Measurements from ENCODE around the gene LAMB2.

The LAMB2 gene

GRCh38 chr3:49108346-49108745 is 24.5 kb downstream of the LAMB2 start:
- no peak for DNase-seq (ENCODE audit: low read depth in 1 of 2, low spot score in 1 of 2)
- no peak for TF ChIP-seq POLR2AphosphoS5 (IDR thresholded peaks at IDR 0.05; ENCODE audit: low read depth)
- no peak for TF ChIP-seq REST (IDR thresholded peaks at IDR 0.05; ENCODE audit: insufficient replicate concordance, low read depth)
- no peak for TF ChIP-seq GABPA (IDR thresholded peaks at IDR 0.05; ENCODE audit: low read depth)
- no peak for TF ChIP-seq SPI1 (IDR thresholded peaks at IDR 0.05; ENCODE audit: borderline replicate concordance, low read depth)
- H3K27ac ChIP-seq (replicated peaks): no peak overlapping the region
- H3K27me3 ChIP-seq (ENCODE audit: insufficient read depth, poor library complexity, severe bottlenecking): no peaks in the 10 kb centered on the region
- no peak overlapping the region for H3K4me3 ChIP-seq (replicated peaks; ENCODE audit: insufficient read depth, low read length)

GRCh38 chr3:49104427-49105291 is 28.2 kb downstream of the LAMB2 start, which contains the start of gene QARS1:
TSS of gene QARS1 (minus strand) at chr3:49104757. CDS start at chr3:49104733, 24 bp downstream.
- Histone ChIP-seq H3K27ac (replicated peaks) (peak within 1 kb of the TSS; percentile 92), H3K4me3 (replicated peaks; ENCODE audit: insufficient read depth, low read length) (peak within 1 kb of the TSS; percentile 85)

GRCh38 chr3:49104052-49104426 is 28.8 kb downstream of the LAMB2 start:
- Histone ChIP-seq H3K4me3 (replicated peaks; ENCODE audit: insufficient read depth, low read length) (peak overlapping the region; percentile 85), H3K27me3 (ENCODE audit: insufficient read depth, poor library complexity, severe bottlenecking) (no peaks in the 10 kb centered on the region), H3K27ac (replicated peaks) (peak overlapping the region; percentile 92)
- TF ChIP-seq SPI1 (IDR thresholded peaks at IDR 0.05; ENCODE audit: borderline replicate concordance, low read depth): no peak
- TF ChIP-seq POLR2AphosphoS5 (IDR thresholded peaks at IDR 0.05; ENCODE audit: low read depth): no peak
- TF ChIP-seq GABPA (IDR thresholded peaks at IDR 0.05; ENCODE audit: low read depth): no peak
- TF ChIP-seq CTCF (IDR thresholded peaks at IDR 0.05; ENCODE audit: insufficient read depth, low read length): no peak
- TF ChIP-seq REST (IDR thresholded peaks at IDR 0.05; ENCODE audit: insufficient replicate concordance, low read depth): no peak
- no peak for DNase-seq (ENCODE audit: low read depth in 1 of 2, low spot score in 1 of 2)

More at GRCh38 chr3:49104427-49105291, 28.2 kb downstream of the LAMB2 start, which contains the start of gene QARS1:
- no peaks in the 10 kb centered on the region for H3K27me3 ChIP-seq (ENCODE audit: insufficient read depth, poor library complexity, severe bottlenecking)
- DNase-seq (ENCODE audit: low read depth in 1 of 2, low spot score in 1 of 2): peak; percentile 86 to 95
- TF ChIP-seq GABPA (IDR thresholded peaks at IDR 0.05; ENCODE audit: low read depth) (peak; percentile 75), REST (IDR thresholded peaks at IDR 0.05; ENCODE audit: insufficient replicate concordance, low read depth) (peak; percentile 75), SPI1 (IDR thresholded peaks at IDR 0.05; ENCODE audit: borderline replicate concordance, low read depth) (no peak), CTCF (IDR thresholded peaks at IDR 0.05; ENCODE audit: insufficient read depth, low read length) (no peak), POLR2AphosphoS5 (IDR thresholded peaks at IDR 0.05; ENCODE audit: low read depth) (peak; percentile 76)
